MCF 10A (cell line): ENCODE measurements around the gene CLC. TPM values are rescaled to one million over a fixed set of nuclear protein-coding genes. Genes with fewer than 3 reads are reported as not detected.
"Not testable (repeated sequence)": the region's sequence is repeated elsewhere in the genome, so short reads cannot be mapped to it uniquely, and the experiment has no call there.

Experiments
- BruUV-seq: library from RNA; stranded (reverse); fragments of 400-500 nt; replicated peaks from 2 replicates; lab custom pipeline; 2021; lab: Mats Ljungman, UMichigan
- CTCF ChIA-PET: fragments of 300-600 bp; sonication (Branson Sonifier 250); formaldehyde crosslinking; extraction: SDS; loops from one replicate; lab custom pipeline; 2021; ENCODE audit warnings: antibody characterized with exemption, inconsistent platforms; lab: Yijun Ruan, JAX
- POLR2A ChIA-PET: fragments of 300-600, 350-650 bp; sonication (Branson Sonifier 250); formaldehyde crosslinking; extraction: SDS; loops from one replicate; lab custom pipeline; 2020; ENCODE audit warnings: antibody characterized with exemption, inconsistent platforms; lab: Yijun Ruan, JAX
- DNase-seq: peaks from one replicate; pipeline ENCODE4 v3.0.0-alpha.2; 2018; ENCODE audit not compliant: unreplicated experiment
- H3K27ac Mint-ChIP-seq: one replicate; pipeline ENCODE4 v1.8.0; 2022; ENCODE audit warnings: mild to moderate bottlenecking, low read depth, mixed read lengths; ENCODE audit not compliant: unreplicated experiment
- H3K27me3 Mint-ChIP-seq: one replicate; pipeline ENCODE4 v1.8.0; 2022; ENCODE audit warnings: mixed read lengths; ENCODE audit not compliant: insufficient read depth, unreplicated experiment
- H3K36me3 Mint-ChIP-seq: one replicate; pipeline ENCODE4 v1.8.0; 2022; ENCODE audit warnings: mild to moderate bottlenecking, moderate library complexity, mixed read lengths; ENCODE audit not compliant: insufficient read depth, unreplicated experiment
- H3K4me1 Mint-ChIP-seq: one replicate; pipeline ENCODE4 v1.8.0; 2022; ENCODE audit warnings: mixed read lengths; ENCODE audit not compliant: insufficient read depth, unreplicated experiment
- H3K4me3 Mint-ChIP-seq: one replicate; pipeline ENCODE4 v1.8.0; 2022; ENCODE audit warnings: mild to moderate bottlenecking, moderate library complexity, mixed read lengths; ENCODE audit not compliant: unreplicated experiment
- H3K9me3 Mint-ChIP-seq: one replicate; pipeline ENCODE4 v1.8.0; 2022; ENCODE audit warnings: mixed read lengths; ENCODE audit not compliant: unreplicated experiment
- CTCF ChIP-seq: fragments of 200-600 bp; IDR thresholded peaks from one replicate; pipeline ENCODE4 v1.8.0; 2022; ENCODE audit warnings: antibody characterized with exemption, mild to moderate bottlenecking; ENCODE audit not compliant: unreplicated experiment
- intact Hi-C: fragments of 100-400 bp; cut with micrococcal nuclease; formaldehyde crosslinking; loops from 2 replicates; pipeline ENCODE4 v1.14.1; 2022
- total RNA-seq: library from RNA; stranded (reverse); gene quantifications from 2 replicates; pipeline ENCODE4 v1.2.3, GENCODE V29; 2022

The CLC gene
- total RNA-seq, 1 experiment from 2014 or later, result not detected

GRCh38 chr19:39727070-39727800 lies 10.6 kb downstream of the CLC start:
- Mint-ChIP-seq H3K27ac (no peak overlapping the region), H3K4me1 (no peaks in the 10 kb centered on the region), H3K36me3 (no peaks in the 10 kb centered on the region), H3K9me3 (no peaks in the 10 kb centered on the region), H3K27me3 (peaks cover 63% of the 10 kb centered on the region), H3K4me3 (no peak overlapping the region)
- ChIA-PET POLR2A (no interaction called here), CTCF (interaction anchor here (0.6 kb wide), 1 partner anchor 268 kb away, joined by 3 read pairs; no protein-coding TSS in a partner anchor)
- DNase-seq, result no peak
- TF ChIP-seq CTCF, result no peak
- intact Hi-C loops, result no loop called here
- no TSS peak for BruUV-seq

GRCh38 chr19:39725995-39726394 lies 11.8 kb downstream of the CLC start:
- TF ChIP-seq CTCF, result no peak
- POLR2A ChIA-PET, result no interaction called here
- DNase-seq, result no peak
- no TSS peak for BruUV-seq
- intact Hi-C loops, result no loop called here
- CTCF ChIA-PET, result no interaction called here
- no peak overlapping the region for H3K27ac Mint-ChIP-seq
- H3K4me1 Mint-ChIP-seq, result no peaks in the 10 kb centered on the region
- no peak overlapping the region for H3K4me3 Mint-ChIP-seq
- H3K27me3 Mint-ChIP-seq, result peaks cover 71% of the 10 kb centered on the region
- no peaks in the 10 kb centered on the region for H3K36me3 Mint-ChIP-seq
- H3K9me3 Mint-ChIP-seq, result no peaks in the 10 kb centered on the region

- CTCF ChIA-PET, result interaction anchor here (0.6 kb wide), 2 partner anchors 886 to 1362 kb away, joined by 4 to 5 read pairs; no protein-coding TSS in a partner anchor
Measured at GRCh38 chr19:39720144-39720543, 17.7 kb downstream of the CLC start.

GRCh38 chr19:39710333-39710890 lies 27.4 kb downstream of the CLC start:
- intact Hi-C loops, result no loop called here
- Mint-ChIP-seq H3K9me3 (no peaks in the 10 kb centered on the region), H3K27ac (no peak overlapping the region), H3K4me3 (no peak overlapping the region), H3K36me3 (no peaks in the 10 kb centered on the region), H3K27me3 (peaks cover 2% of the 10 kb centered on the region), H3K4me1 (no peaks in the 10 kb centered on the region)
- no peak for TF ChIP-seq CTCF
- ChIA-PET POLR2A (no interaction called here), CTCF (interaction anchor here (1.1 kb wide), 1 partner anchor 28 kb away, joined by 3 read pairs; no protein-coding TSS in a partner anchor)
- BruUV-seq, result no TSS peak
- no peak for DNase-seq

More at GRCh38 chr19:39720144-39720543, 17.7 kb downstream of the CLC start:
- H3K9me3 Mint-ChIP-seq, POLR2A ChIA-PET, H3K4me3 Mint-ChIP-seq, intact Hi-C loops, DNase-seq, BruUV-seq, H3K27ac Mint-ChIP-seq, H3K36me3 Mint-ChIP-seq, H3K4me1 Mint-ChIP-seq: not testable (repeated sequence)
- H3K27me3 Mint-ChIP-seq, result peaks cover 58% of the 10 kb centered on the region
